AG04449 (cell line): ENCODE results near the gene CDH22.

Source experiments
- CTCF ChIA-PET: fragments of 350-600 bp; formaldehyde crosslinking; extraction: SDS; loops from one replicate; lab custom pipeline; 2021; ENCODE audit warnings: antibody characterized with exemption; lab: Yijun Ruan, JAX
- POLR2A ChIA-PET: fragments of 400-600, 350-600 bp; formaldehyde crosslinking; extraction: SDS; loops from one replicate; lab custom pipeline; 2020; ENCODE audit warnings: antibody characterized with exemption, inconsistent platforms; lab: Yijun Ruan, JAX
- DNase-seq: peaks from one replicate; pipeline ENCODE4 v3.0.0-alpha.2; 2010; ENCODE audit warnings: low read depth, low spot score
- H3K4me3 ChIP-seq: 2 replicates; pipeline ENCODE4 v1.5.1; 2011; ENCODE audit warnings: low read depth, mild to moderate bottlenecking, control low read depth, low read length
- CTCF ChIP-seq: IDR thresholded peaks from one replicate; pipeline ENCODE4 v1.5.1; 2011; ENCODE audit warnings: mild to moderate bottlenecking, moderate library complexity, low read length, control low read depth, inconsistent platforms; ENCODE audit not compliant: insufficient read depth; ENCODE audit errors: missing control alignments

The CDH22 gene

GRCh38 chr20:46250772-46251171 is 57.5 kb downstream of the CDH22 start:
- no peak for TF ChIP-seq CTCF
- DNase-seq: no peak
- ChIA-PET POLR2A (no interaction called here), CTCF (no interaction called here)
- no peak overlapping the region for H3K4me3 ChIP-seq

DNA sequence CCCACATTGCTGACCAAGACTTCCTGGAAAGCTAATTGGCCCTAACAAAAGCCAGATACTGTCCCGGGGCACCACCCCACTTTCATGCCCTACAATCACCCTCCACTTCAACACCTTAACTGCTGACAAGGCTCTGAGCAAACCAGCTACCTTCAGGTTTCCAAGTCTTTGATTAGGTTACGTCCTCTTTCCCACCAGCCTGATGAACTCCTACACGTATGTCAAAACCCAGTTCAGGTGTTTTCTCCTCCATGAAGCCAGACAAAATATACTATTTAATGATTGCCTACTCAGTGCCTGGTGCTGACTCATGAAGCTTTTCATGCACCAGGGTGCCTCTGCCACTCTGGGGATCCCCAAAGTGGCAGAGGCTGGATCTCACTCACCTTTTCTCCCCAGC is 58.6 kb downstream of the CDH22 start:
- CTCF ChIA-PET: no interaction called here
- H3K4me3 ChIP-seq: no peak overlapping the region
- no peak for DNase-seq
- TF ChIP-seq CTCF: no peak
- POLR2A ChIA-PET: no interaction called here

DNA sequence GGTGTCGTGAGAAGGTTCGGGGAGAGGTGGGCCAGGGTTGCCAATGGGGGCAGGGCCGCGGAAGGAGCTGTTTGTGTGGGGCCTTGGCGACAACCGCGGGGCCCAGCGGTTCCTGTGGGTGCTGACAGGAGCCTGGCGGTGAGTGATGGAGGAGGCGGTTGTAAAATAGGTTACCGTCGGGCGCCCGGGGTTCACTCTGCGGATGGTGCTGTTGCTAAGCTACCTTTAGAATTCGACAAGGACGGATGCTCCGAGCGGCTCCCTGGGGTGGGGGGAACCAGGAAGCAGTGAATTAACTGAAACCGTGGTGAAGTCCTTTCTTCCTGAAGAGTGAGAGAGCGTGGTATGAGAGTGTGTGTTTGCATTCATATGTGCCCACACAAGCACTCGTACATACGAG is 61.7 kb downstream of the CDH22 start:
- no peak overlapping the region for H3K4me3 ChIP-seq
- DNase-seq: no peak
- TF ChIP-seq CTCF: no peak
- ChIA-PET CTCF (interaction anchor here (1.2 kb wide), 1 partner anchor 60 kb away, joined by 3 read pairs; no protein-coding TSS in a partner anchor), POLR2A (no interaction called here)

DNA sequence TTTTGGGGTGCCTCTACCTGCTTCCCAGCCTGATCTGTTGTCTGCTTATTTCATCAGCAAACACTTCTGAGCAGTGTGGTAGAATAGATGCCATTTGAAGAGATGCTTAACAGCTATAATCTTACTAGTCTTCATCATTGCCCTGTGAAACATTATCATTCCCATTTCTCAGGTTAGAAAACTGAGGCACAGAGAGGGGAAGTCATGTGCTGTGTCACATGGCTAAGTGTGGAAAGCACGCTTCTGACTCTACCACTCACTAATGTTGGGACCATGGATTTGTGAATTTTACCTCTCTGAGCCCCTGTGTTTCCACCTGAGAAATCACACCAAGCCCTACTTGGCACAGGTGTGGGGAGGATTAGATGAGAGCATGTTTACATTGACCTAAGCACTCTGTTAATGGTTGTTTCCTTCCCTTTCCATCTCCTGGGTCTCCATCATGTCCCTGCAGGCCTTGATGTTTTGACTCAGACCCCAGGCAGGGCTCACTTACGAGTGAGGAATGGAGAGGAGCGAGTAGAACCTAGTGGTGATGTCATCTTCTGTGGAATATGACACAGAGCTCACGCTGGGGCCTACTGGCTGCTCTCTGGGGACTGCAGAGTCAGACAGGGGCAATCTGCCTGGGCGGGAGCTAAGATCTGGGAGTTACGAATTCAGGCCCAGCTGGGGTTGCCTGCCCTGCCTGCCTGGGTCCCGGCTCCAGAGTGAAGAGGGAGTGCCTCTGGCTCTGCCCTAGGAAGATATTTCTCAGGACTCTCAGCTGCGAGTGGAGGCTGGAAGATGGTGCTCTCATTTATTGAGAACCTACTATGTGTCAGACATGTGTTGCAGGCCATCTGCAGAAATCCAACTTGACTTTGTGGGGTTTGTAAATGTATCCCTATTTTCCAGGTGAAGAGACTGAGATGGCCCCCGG is 64.3 kb downstream of the CDH22 start:
- DNase-seq: no peak
- no peak for TF ChIP-seq CTCF
- ChIA-PET CTCF (no interaction called here), POLR2A (no interaction called here)
- no peak overlapping the region for H3K4me3 ChIP-seq

DNA sequence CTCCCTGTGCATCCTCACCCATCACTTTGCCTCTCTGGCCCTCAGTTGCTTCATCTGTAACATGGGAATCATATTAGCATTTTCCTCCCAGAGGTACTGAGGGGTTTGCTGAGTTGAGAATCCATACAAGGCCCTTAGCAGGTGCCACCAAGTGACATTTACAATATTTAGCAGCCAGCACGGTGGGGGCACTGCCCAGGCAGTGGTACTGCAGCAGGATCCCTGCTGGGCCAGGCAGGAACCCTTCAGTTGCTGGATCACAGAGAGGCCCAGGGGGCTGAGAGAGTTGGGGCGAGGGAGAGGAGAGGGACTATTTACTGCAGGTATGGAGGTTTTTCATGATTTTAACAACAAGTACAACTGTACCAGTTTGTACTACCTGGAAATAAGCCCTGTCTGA is 65.9 kb downstream of the CDH22 start:
- POLR2A ChIA-PET: no interaction called here
- no peak for TF ChIP-seq CTCF
- CTCF ChIA-PET: no interaction called here

DNA sequence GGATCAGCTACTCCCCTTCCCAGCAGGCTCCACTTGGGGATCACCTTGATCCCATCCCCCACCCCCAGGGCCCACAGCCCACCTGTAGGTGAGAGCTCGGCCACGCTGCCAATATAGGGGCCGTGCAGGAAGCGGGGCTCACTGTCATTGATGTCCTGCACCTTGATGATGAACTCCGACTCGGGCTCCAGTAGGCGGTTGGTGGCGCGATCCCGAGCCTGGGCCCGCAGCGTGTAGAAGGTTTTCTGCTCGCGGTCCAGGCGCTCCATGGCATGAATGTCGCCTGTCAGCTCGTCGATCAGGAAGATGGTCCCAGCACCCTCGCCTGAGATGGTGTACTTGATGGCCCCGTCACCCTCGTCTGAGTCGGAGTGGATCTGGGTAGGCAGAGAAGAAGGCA is 67.4 kb downstream of the CDH22 start:
- ChIA-PET POLR2A (no interaction called here), CTCF (no interaction called here)
- DNase-seq: no peak
- no peak for TF ChIP-seq CTCF
- no peak overlapping the region for H3K4me3 ChIP-seq

More for the DNA sequence above, 65.9 kb downstream of the CDH22 start:
- no peak overlapping the region for H3K4me3 ChIP-seq
- DNase-seq: no peak
